H1 (cell line): ENCODE results near the gene SLC25A47. TPM values are rescaled to one million over a fixed set of nuclear protein-coding genes. Genes with fewer than 3 reads are reported as not detected.

Source experiments
- EP300 ChIP-seq, 2 experiments: IDR thresholded peaks; 1 replicate in 1 of 2; 2 replicates in 1 of 2; pipeline ENCODE4 v1.6.1; 2011 to 2012; ENCODE audit warnings: low read depth in 2 of 2, low read length in 2 of 2, mild to moderate bottlenecking in 2 of 2, borderline replicate concordance in 1 of 2, inconsistent platforms in 1 of 2, moderate library complexity in 1 of 2
- POU5F1 ChIP-seq: IDR thresholded peaks from 2 replicates; pipeline ENCODE4 v1.6.1; 2011; ENCODE audit warnings: low read depth, mild to moderate bottlenecking, low read length, moderate library complexity
- SP2 ChIP-seq: IDR thresholded peaks from 2 replicates; pipeline ENCODE4 v1.6.1; 2012; ENCODE audit warnings: mild to moderate bottlenecking, low read length, inconsistent platforms
- polyA plus RNA-seq, 7 experiments: library from polyadenylated mRNA; depleted of rRNA in 3 of 7; stranded (reverse) in 5 of 7; unstranded in 2 of 7; fragments of >200 nt in 5 of 7; fragments of 200-250 nt in 2 of 7; gene quantifications; 1 replicate in 5 of 7; 2 replicates in 1 of 7; 4 replicates in 1 of 7; pipeline versions ENCODE4 v1.2.1 to v1.2.3, GENCODE V29; 2011 to 2013; ENCODE audit warnings: missing spikeins in 2 of 7, mixed read lengths in 2 of 7
- total RNA-seq: library from RNA; stranded (reverse); fragmentation: NEBNext Ultra II Directional; extraction: Animal tissue kit (Norgen Biotek cat#: 25700); gene quantifications from 2 replicates; pipeline ENCODE4 v1.2.1, GENCODE V29; 2021

SLC25A47 gene
- total and polyA plus RNA-seq, 2 of the 8 experiments (the other 6 are each of a cell fraction or from before 2014, with no cell fraction given), result not detected

- TF ChIP-seq EP300 (IDR thresholded peaks at IDR 0.05; ENCODE audit: borderline replicate concordance in 1 of 2, low read depth in 2 of 2, low read length in 2 of 2) (no peak), POU5F1 (no peak), SP2 (no peak)
Observed at GRCh38 chr14:100359881-100360280, 36.7 kb downstream of the SLC25A47 start (continued).
